Measurements from ENCODE around the gene DNAJC5G. TPM values are rescaled to one million over a fixed set of nuclear protein-coding genes. Genes with fewer than 3 reads are reported as not detected.

Gene DNAJC5G
- total and polyA plus RNA-seq, 2 donors (not counting 1 experiment from before 2014, with no cell fraction given) = not detected

GRCh38 chr2:27242614-27242951 lies 32.6 kb upstream of the DNAJC5G start:
- H3K9ac ChIP-seq (ENCODE audit: low read length) = no peak overlapping the region
- no peak overlapping the region for H3K27ac Mint-ChIP-seq
- no peak for ATAC-seq (ENCODE audit: low read depth)

More at GRCh38 chr2:27242614-27242951, 32.6 kb upstream of the DNAJC5G start:
- WGBS (ENCODE audit: insufficient coverage) = 98% methylated on average over 10 of the region's 16 CpGs
- Histone ChIP-seq H3K4me1 (ENCODE audit: control insufficient read depth in 2 of 2, insufficient read depth in 2 of 2, low read length in 2 of 2) (no peaks in the 10 kb centered on the region), H3K4me2 (replicated peaks; ENCODE audit: low read depth, low read length, poor library complexity, severe bottlenecking) (no peak overlapping the region), H3K9me3 (ENCODE audit: control extremely low read depth in 1 of 3, control insufficient read depth in 2 of 3, insufficient read depth in 1 of 3, low read length in 2 of 3) (no peaks in the 10 kb centered on the region), H3K79me2 (ENCODE audit: control insufficient read depth, insufficient read depth, low read length) (no peaks in the 10 kb centered on the region), H3K27ac (ENCODE audit: low read length in 2 of 2) (no peak overlapping the region), H3K4me3 (ENCODE audit: control extremely low read depth in 1 of 5, extremely low read depth in 1 of 5, insufficient read depth in 1 of 5, low read depth in 2 of 5, low read length in 4 of 5) (no peak overlapping the region), H4K20me1 (ENCODE audit: control insufficient read depth, insufficient read depth, low read length, poor library complexity, severe bottlenecking) (no peaks in the 10 kb centered on the region), H3K27me3 (replicated peaks in 1 of 4; ENCODE audit: control extremely low read depth in 1 of 4, control insufficient read depth in 3 of 4, insufficient read depth in 4 of 4, low read length in 3 of 4) (no peaks in the 10 kb centered on the region), H3K36me3 (replicated peaks in 1 of 2; ENCODE audit: control extremely low read depth in 1 of 2, control insufficient read depth in 1 of 2, extremely low read depth in 1 of 2, insufficient read depth in 2 of 2, low read length in 1 of 2) (peaks cover 0 to 59% of the 10 kb centered on the region in 2 experiments), H2AFZ (ENCODE audit: insufficient read depth, low read depth, low read length, poor library complexity, severe bottlenecking) (no peak overlapping the region)
- ChIA-PET CTCF (interaction anchor here (1.0 kb wide), 1 partner anchor 59 kb away, joined by 3 read pairs; no protein-coding TSS in a partner anchor), POLR2A (no interaction called here)
- intact Hi-C loops (cut with micrococcal nuclease) = no loop called here
- H3K4me1 Mint-ChIP-seq = no peaks in the 10 kb centered on the region
- H3K27me3 Mint-ChIP-seq = peaks cover under 1% of the 10 kb centered on the region
- DNase-seq = no peak
- TF ChIP-seq EZH2 (IDR thresholded peaks at IDR 0.05; ENCODE audit: borderline replicate concordance, insufficient read depth, low read depth, low read length, poor library complexity, severe bottlenecking) (no peak), CTCF (IDR thresholded peaks at IDR 0.05) (no peak)
- H3K4me3 Mint-ChIP-seq = no peak overlapping the region
- no peaks in the 10 kb centered on the region for H3K9me3 Mint-ChIP-seq (ENCODE audit: insufficient read depth)

All from B cell (primary cell).